Naive thymus-derived CD4-positive, alpha-beta T cell (primary cell): ENCODE measurements around the gene EXOC1L. TPM values are rescaled to one million over a fixed set of nuclear protein-coding genes. Genes with fewer than 3 reads are reported as not detected.

Experiments used
- ATAC-seq: fragments of 150-1000 bp; cut with Tn5 transposase; 2 replicates; pipeline ENCODE4 v1.10.0; 2021; ENCODE audit warnings: mild to moderate bottlenecking, moderate library complexity
- CTCF ChIA-PET: fragments of 350-600 bp; sonication (Branson Sonifier 250); formaldehyde crosslinking; loops from one replicate; lab custom pipeline; 2021; ENCODE audit warnings: antibody characterized with exemption; lab: Charles Lee
- POLR2A ChIA-PET: fragments of 350-600 bp; sonication (Branson Sonifier 250); formaldehyde crosslinking; loops from one replicate; lab custom pipeline; 2021; ENCODE audit warnings: antibody characterized with exemption, inconsistent platforms; lab: Charles Lee
- DNase-seq, 9 donors: peaks; one replicate each; pipeline versions ENCODE4 v3.0.0 to v3.0.0-alpha.2; 2020 to 2022; ENCODE audit warnings: mixed read lengths in 1 of 9
- H3K27ac ChIP-seq: one replicate; pipeline ENCODE4 v1.7.0; 2013; ENCODE audit warnings: mild to moderate bottlenecking, low read depth, low read length, moderate library complexity
- H3K27me3 ChIP-seq, 2 donors: one replicate each; pipeline ENCODE4 v1.7.0; 2013; ENCODE audit warnings: low read length in 2 of 2, mild to moderate bottlenecking in 2 of 2, moderate library complexity in 2 of 2; ENCODE audit not compliant: control insufficient read depth in 2 of 2, insufficient read depth in 2 of 2
- H3K36me3 ChIP-seq, 3 experiments: 1 replicate in 2 of 3; 2 replicates in 1 of 3; pipeline ENCODE4 v1.7.0; 2013; ENCODE audit warnings: low read length in 3 of 3, mild to moderate bottlenecking in 3 of 3, moderate library complexity in 1 of 3; ENCODE audit not compliant: insufficient read depth in 3 of 3, control insufficient read depth in 2 of 3
- H3K4me1 ChIP-seq, 2 donors: one replicate each; pipeline ENCODE4 v1.7.0; 2013; ENCODE audit warnings: low read length in 2 of 2, mild to moderate bottlenecking in 2 of 2, moderate library complexity in 1 of 2; ENCODE audit not compliant: control insufficient read depth in 2 of 2, insufficient read depth in 2 of 2
- H3K4me3 ChIP-seq: 2 replicates; pipeline ENCODE4 v1.7.0; 2013; ENCODE audit warnings: mild to moderate bottlenecking, low read length
- H3K9me3 ChIP-seq, 3 experiments: 1 replicate in 2 of 3; 2 replicates in 1 of 3; pipeline ENCODE4 v1.7.0; 2013; ENCODE audit warnings: low read length in 3 of 3; ENCODE audit not compliant: control insufficient read depth in 2 of 3
- H3K27ac Mint-ChIP-seq, 9 donors: one replicate each; pipeline ENCODE4 v1.8.0; 2020 to 2022; ENCODE audit warnings: mixed read lengths in 9 of 9, mild to moderate bottlenecking in 8 of 9, moderate library complexity in 5 of 9, inconsistent platforms in 2 of 9
- H3K27me3 Mint-ChIP-seq, 5 donors: one replicate each; pipeline ENCODE4 v1.8.0; 2021 to 2022; ENCODE audit warnings: mixed read lengths in 5 of 5, mild to moderate bottlenecking in 1 of 5
- H3K36me3 Mint-ChIP-seq, 5 donors: one replicate each; pipeline ENCODE4 v1.8.0; 2020 to 2022; ENCODE audit warnings: mixed read lengths in 5 of 5, mild to moderate bottlenecking in 3 of 5, inconsistent platforms in 1 of 5
- H3K4me1 Mint-ChIP-seq, 7 donors: one replicate each; pipeline ENCODE4 v1.8.0; 2020 to 2022; ENCODE audit warnings: mixed read lengths in 7 of 7, mild to moderate bottlenecking in 3 of 7, inconsistent platforms in 1 of 7
- H3K4me3 Mint-ChIP-seq, 10 donors: one replicate each; pipeline ENCODE4 v1.8.0; 2020 to 2022; ENCODE audit warnings: mild to moderate bottlenecking in 10 of 10, mixed read lengths in 10 of 10, moderate library complexity in 6 of 10, inconsistent platforms in 2 of 10
- H3K9me3 Mint-ChIP-seq, 11 donors: one replicate each; pipeline ENCODE4 v1.8.0; 2020 to 2022; ENCODE audit warnings: mixed read lengths in 11 of 11, mild to moderate bottlenecking in 4 of 11, inconsistent platforms in 1 of 11, moderate library complexity in 1 of 11
- intact Hi-C, 2 donors: fragments of 100-400 bp; cut with micrococcal nuclease; formaldehyde crosslinking; loops; one replicate each; pipeline ENCODE4 v1.15.1; 2023
- polyA plus RNA-seq, 2 donors: library from polyadenylated mRNA; unstranded; fragments of 300-500 nt; fragmentation: Illumina TruSeq; gene quantifications; one replicate each; pipeline ENCODE4 v1.2.3, GENCODE V29; 2021
- total RNA-seq, 6 experiments: library from RNA in 5 of 6; stranded (reverse) in 5 of 6; gene quantifications; 1 replicate in 5 of 6; 2 replicates in 1 of 6; pipeline ENCODE4 v1.2.3 and lab custom pipeline; 2021 to 2026

Gene EXOC1L
- total and polyA plus RNA-seq, 7 experiments from 2014 or later, result not detected

GRCh38 chr4:55830716-55831115 lies 11.1 kb downstream of the EXOC1L start:
- peaks cover 0 to 11% (median 1%) of the 10 kb centered on the region in 11 donors for H3K9me3 Mint-ChIP-seq
- Histone ChIP-seq H3K36me3 (no peaks in the 10 kb centered on the region), H3K4me3 (no peak overlapping the region), H3K27me3 (no peaks in the 10 kb centered on the region), H3K9me3 (no peaks in the 10 kb centered on the region), H3K27ac (no peak overlapping the region), H3K4me1 (no peaks in the 10 kb centered on the region)
- H3K4me3 Mint-ChIP-seq, result no peak overlapping the region
- peaks cover 8 to 44% (median 26%) of the 10 kb centered on the region in 5 donors for H3K27me3 Mint-ChIP-seq
- ATAC-seq (no peak), DNase-seq (no peak)
- intact Hi-C loops, result no loop called here
- H3K27ac Mint-ChIP-seq, result no peak overlapping the region
- no peaks in the 10 kb centered on the region for H3K4me1 Mint-ChIP-seq
- CTCF ChIA-PET, result interaction anchor here (0.7 kb wide), 1 partner anchor 71 kb away, joined by 3 read pairs; no protein-coding TSS in a partner anchor
- H3K36me3 Mint-ChIP-seq, result no peaks in the 10 kb centered on the region
- POLR2A ChIA-PET, result no interaction called here

DNA sequence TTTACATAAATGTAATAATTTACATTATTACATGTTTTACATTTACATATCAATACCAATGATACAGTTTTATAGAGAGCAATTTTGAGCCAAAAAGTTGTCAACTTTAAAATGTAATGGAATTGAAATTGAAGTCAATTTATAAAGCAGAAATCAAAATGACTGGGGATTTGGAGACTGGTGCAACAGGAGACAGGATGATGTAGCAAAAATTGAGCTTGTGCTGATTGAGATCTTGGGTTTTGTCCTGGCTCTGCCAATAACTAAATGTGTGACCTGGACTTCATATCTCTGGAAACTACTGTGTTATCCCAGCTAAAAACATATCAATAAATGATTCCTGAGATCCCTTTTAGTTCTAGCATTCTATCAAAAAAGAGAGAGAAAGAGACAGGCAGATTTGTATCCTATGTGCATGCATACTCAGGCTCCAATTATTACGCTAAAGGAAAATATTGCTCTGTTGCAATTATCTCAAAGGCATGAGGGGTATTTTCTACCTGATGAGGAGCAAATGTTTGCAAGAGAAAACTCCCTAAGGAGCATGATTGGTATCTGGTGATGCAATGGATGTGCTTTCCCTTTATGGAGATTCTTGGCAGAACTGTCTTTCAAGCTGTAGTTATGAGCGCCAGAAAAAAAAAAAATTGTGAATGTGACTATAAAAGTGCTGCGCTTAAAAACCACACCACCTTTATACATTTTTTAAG lies 14.7 kb downstream of the EXOC1L start:
- peaks cover 12 to 44% (median 35%) of the 10 kb centered on the region in 5 donors for H3K27me3 Mint-ChIP-seq
- no peaks in the 10 kb centered on the region for H3K4me1 ChIP-seq
- DNase-seq, result no peak
- intact Hi-C loops, result no loop called here
- H3K4me1 Mint-ChIP-seq, result no peaks in the 10 kb centered on the region
- peaks cover 0 to 2% of the 10 kb centered on the region in 2 donors for H3K27me3 ChIP-seq
- POLR2A ChIA-PET, result no interaction called here
- H3K27ac Mint-ChIP-seq, result no peak overlapping the region
- H3K36me3 ChIP-seq, result no peaks in the 10 kb centered on the region
- CTCF ChIA-PET, result no interaction called here
- peaks cover 0 to 4% (median 0%) of the 10 kb centered on the region in 5 donors for H3K36me3 Mint-ChIP-seq
- no peak overlapping the region for H3K27ac ChIP-seq
- no peak overlapping the region for H3K4me3 ChIP-seq
- ATAC-seq, result no peak
- H3K9me3 Mint-ChIP-seq, result peaks cover 0 to 41% (median 10%) of the 10 kb centered on the region in 11 donors
- no peak overlapping the region for H3K4me3 Mint-ChIP-seq
- H3K9me3 ChIP-seq, result peaks cover 0 to 3% (median 0%) of the 10 kb centered on the region in 3 experiments

- no peaks in the 10 kb centered on the region for H3K4me1 Mint-ChIP-seq
- peaks cover 12 to 34% (median 30%) of the 10 kb centered on the region in 5 donors for H3K27me3 Mint-ChIP-seq
- Histone ChIP-seq H3K36me3 (no peaks in the 10 kb centered on the region), H3K27me3 (peaks cover 0 to 5% of the 10 kb centered on the region in 2 donors), H3K9me3 (peaks cover 0 to 3% (median 0%) of the 10 kb centered on the region in 3 experiments), H3K4me1 (no peaks in the 10 kb centered on the region), H3K4me3 (no peak overlapping the region), H3K27ac (no peak overlapping the region)
- ChIA-PET CTCF (no interaction called here), POLR2A (no interaction called here)
- H3K36me3 Mint-ChIP-seq, result peaks cover 0 to 4% (median 0%) of the 10 kb centered on the region in 5 donors
- H3K4me3 Mint-ChIP-seq, result no peak overlapping the region
- H3K9me3 Mint-ChIP-seq, result peaks cover 0 to 41% (median 10%) of the 10 kb centered on the region in 11 donors
- H3K27ac Mint-ChIP-seq, result no peak overlapping the region
- intact Hi-C loops, result no loop called here
- ATAC-seq (no peak), DNase-seq (no peak)
Observed at GRCh38 chr4:55837903-55838302, 18.3 kb downstream of the EXOC1L start.

DNA sequence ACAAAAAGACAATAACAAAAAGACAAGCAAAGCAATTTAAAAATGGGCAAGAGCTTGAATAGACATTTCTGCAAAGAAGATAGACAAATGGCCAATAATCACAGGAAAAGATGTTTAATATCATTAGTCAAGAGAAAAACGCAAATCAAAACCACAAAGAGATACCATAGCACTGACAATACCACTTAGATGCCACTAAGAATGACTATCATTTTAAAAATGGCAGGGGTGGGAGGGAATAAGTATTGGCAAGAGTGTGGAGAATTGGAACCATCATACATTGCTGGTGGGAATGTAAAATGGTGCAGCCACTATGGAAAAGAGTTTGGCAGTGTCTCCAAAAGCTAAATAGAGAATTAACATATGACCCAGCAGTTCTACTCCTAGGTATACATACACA lies 18.8 kb downstream of the EXOC1L start:
- CTCF ChIA-PET, result no interaction called here
- Mint-ChIP-seq H3K36me3 (peaks cover 0 to 4% (median 0%) of the 10 kb centered on the region in 5 donors), H3K4me1 (no peaks in the 10 kb centered on the region), H3K9me3 (peaks cover 0 to 41% (median 10%) of the 10 kb centered on the region in 11 donors), H3K27ac (no peak overlapping the region), H3K4me3 (no peak overlapping the region), H3K27me3 (peaks cover 12 to 34% (median 30%) of the 10 kb centered on the region in 5 donors)
- intact Hi-C loops, result no loop called here
- no peaks in the 10 kb centered on the region for H3K36me3 ChIP-seq
- H3K4me3 ChIP-seq, result no peak overlapping the region
- peaks cover 0 to 5% of the 10 kb centered on the region in 2 donors for H3K27me3 ChIP-seq
- POLR2A ChIA-PET, result interaction anchor here (0.6 kb wide), 1 partner anchor 15 kb away, joined by 3 read pairs; the partner anchor contains the start of gene EXOC1
- DNase-seq (no peak), ATAC-seq (no peak)
- H3K9me3 ChIP-seq, result peaks cover 0 to 3% (median 0%) of the 10 kb centered on the region in 3 experiments
- no peak overlapping the region for H3K27ac ChIP-seq
- H3K4me1 ChIP-seq, result no peaks in the 10 kb centered on the region

GRCh38 chr4:55838952-55839351 lies 19.4 kb downstream of the EXOC1L start:
- intact Hi-C loops, result no loop called here
- Histone ChIP-seq H3K36me3 (no peaks in the 10 kb centered on the region), H3K4me1 (no peaks in the 10 kb centered on the region), H3K9me3 (peaks cover 0 to 3% (median 0%) of the 10 kb centered on the region in 3 experiments), H3K27ac (no peak overlapping the region), H3K27me3 (peaks cover 0 to 5% of the 10 kb centered on the region in 2 donors), H3K4me3 (no peak overlapping the region)
- Mint-ChIP-seq H3K4me3 (no peak overlapping the region), H3K27ac (no peak overlapping the region), H3K4me1 (no peaks in the 10 kb centered on the region), H3K36me3 (peaks cover 0 to 4% (median 0%) of the 10 kb centered on the region in 5 donors), H3K27me3 (peaks cover 12 to 34% (median 25%) of the 10 kb centered on the region in 5 donors), H3K9me3 (peaks cover 0 to 41% (median 10%) of the 10 kb centered on the region in 11 donors)
- ChIA-PET CTCF (no interaction called here), POLR2A (no interaction called here)
- DNase-seq (no peak), ATAC-seq (no peak)

DNA sequence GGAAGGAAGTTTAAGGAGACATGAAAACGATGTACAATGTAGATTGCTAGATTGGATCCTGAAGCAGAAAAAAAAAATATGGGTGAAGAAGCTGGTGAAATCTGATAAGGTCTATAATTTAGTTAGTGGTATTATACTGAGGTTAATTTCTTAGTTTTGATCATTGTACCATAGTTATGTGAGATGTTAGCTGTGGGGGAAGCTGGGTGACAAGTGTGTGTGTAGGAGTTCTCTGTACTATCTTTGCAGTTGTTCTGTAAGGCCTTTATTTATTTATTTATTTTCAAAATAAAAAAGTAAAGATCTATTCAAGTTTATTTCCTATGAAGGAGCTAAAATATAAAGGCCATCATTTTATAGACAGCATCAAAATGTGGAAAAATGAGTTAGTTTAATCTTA lies 21.4 kb downstream of the EXOC1L start:
- H3K4me3 ChIP-seq, result no peak overlapping the region
- Mint-ChIP-seq H3K4me3 (no peak overlapping the region), H3K4me1 (no peaks in the 10 kb centered on the region), H3K36me3 (peaks cover 0 to 3% (median 0%) of the 10 kb centered on the region in 5 donors), H3K27ac (no peak overlapping the region), H3K9me3 (peaks cover 0 to 28% (median 7%) of the 10 kb centered on the region in 11 donors), H3K27me3 (peaks cover 10 to 22% (median 11%) of the 10 kb centered on the region in 5 donors)
- DNase-seq (no peak), ATAC-seq (no peak)
- intact Hi-C loops, result no loop called here
- peaks cover 0 to 5% of the 10 kb centered on the region in 2 donors for H3K27me3 ChIP-seq
- no peaks in the 10 kb centered on the region for H3K36me3 ChIP-seq
- peaks cover 0 to 3% (median 0%) of the 10 kb centered on the region in 3 experiments for H3K9me3 ChIP-seq
- ChIA-PET CTCF (interaction anchor here (0.6 kb wide), 1 partner anchor 831 kb away, joined by 3 read pairs; no protein-coding TSS in a partner anchor), POLR2A (no interaction called here)
- H3K4me1 ChIP-seq, result no peaks in the 10 kb centered on the region
- H3K27ac ChIP-seq, result no peak overlapping the region
